A673 (cell line): Measurements from ENCODE around the gene RASSF3.

Source experiments
- EZH2 ChIP-seq: fragments of 200-600 bp; sonication (generic); IDR thresholded peaks from 2 replicates; pipeline ENCODE4 v1.6.1; 2017; ENCODE audit warnings: borderline replicate concordance, low read depth, mild to moderate bottlenecking, mixed read lengths, antibody characterized with exemption, low read length; ENCODE audit not compliant: poor library complexity, severe bottlenecking
- TF ChIP-seq, protein P1 (sequence below): fragments of 300-800, 200-600 bp; sonication (generic); conservative IDR thresholded peaks from 2 replicates; pipeline ENCODE4 v1.5.1; 2017; ENCODE audit warnings: low read depth, mild to moderate bottlenecking, antibody characterized with exemption, low read length, moderate library complexity, mixed read lengths

DNA sequence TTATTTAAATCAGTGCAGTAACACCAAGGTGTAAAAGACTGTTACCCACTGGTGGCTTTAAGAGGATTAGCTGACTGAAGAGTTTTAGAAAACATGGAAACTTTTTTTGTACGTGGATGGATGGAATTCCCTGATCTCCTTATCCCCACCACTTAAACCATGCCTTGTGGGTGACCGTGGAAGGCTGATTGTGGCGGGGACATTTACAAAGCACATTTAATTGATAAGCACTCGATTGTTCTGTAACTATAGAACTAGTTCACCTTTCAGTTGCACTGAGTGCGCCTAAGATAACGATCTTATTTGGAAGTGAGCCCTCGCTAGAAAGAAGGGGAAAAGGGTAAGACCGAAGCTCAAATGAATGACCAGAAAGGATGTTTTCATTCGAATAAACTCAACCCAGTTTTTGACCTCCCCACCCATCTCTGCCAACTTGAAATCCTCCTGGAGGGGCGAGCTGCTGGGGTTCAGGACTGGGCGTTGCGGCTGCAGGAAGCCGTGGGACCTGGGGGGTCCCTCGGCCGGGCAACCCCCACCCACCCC lies 688 bp upstream of the RASSF3 start:
- no peak for TF ChIP-seq EZH2
- TF ChIP-seq, protein P1, sequence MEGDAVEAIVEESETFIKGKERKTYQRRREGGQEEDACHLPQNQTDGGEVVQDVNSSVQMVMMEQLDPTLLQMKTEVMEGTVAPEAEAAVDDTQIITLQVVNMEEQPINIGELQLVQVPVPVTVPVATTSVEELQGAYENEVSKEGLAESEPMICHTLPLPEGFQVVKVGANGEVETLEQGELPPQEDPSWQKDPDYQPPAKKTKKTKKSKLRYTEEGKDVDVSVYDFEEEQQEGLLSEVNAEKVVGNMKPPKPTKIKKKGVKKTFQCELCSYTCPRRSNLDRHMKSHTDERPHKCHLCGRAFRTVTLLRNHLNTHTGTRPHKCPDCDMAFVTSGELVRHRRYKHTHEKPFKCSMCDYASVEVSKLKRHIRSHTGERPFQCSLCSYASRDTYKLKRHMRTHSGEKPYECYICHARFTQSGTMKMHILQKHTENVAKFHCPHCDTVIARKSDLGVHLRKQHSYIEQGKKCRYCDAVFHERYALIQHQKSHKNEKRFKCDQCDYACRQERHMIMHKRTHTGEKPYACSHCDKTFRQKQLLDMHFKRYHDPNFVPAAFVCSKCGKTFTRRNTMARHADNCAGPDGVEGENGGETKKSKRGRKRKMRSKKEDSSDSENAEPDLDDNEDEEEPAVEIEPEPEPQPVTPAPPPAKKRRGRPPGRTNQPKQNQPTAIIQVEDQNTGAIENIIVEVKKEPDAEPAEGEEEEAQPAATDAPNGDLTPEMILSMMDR = no peak
